GM10266 (cell line): ENCODE results near the gene FOXRED1.

Source experiments
- DNase-seq: peaks from one replicate; pipeline ENCODE4 v3.0.0; 2012; ENCODE audit errors: extremely low spot score
- TF ChIP-seq, protein P1 (sequence below): IDR thresholded peaks from 2 replicates; pipeline ENCODE4 v1.5.1; 2012; ENCODE audit warnings: mild to moderate bottlenecking, low read depth; ENCODE audit not compliant: control insufficient read depth, insufficient read depth; ENCODE audit errors: missing control alignments

The FOXRED1 gene

DNA sequence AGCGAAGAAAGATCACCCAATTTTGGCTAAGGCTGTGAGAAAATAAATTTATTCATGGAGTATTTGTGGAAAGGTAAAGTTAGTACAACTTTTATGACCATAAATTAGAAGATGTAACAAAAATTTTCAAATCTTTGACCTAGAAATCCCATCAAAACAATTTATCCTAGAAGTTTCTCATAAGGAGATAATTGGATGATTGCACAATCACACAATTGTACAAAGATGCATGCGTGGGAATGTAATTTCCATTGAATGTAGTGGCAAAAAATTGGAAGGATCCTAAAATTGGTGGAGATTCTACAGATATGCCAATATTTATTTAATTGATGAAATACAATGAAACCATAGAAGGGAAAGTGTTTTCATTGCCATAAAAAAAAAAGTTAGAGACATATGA, 11.8 kb upstream of the FOXRED1 start:
- no peak for DNase-seq
- TF ChIP-seq, protein P1, sequence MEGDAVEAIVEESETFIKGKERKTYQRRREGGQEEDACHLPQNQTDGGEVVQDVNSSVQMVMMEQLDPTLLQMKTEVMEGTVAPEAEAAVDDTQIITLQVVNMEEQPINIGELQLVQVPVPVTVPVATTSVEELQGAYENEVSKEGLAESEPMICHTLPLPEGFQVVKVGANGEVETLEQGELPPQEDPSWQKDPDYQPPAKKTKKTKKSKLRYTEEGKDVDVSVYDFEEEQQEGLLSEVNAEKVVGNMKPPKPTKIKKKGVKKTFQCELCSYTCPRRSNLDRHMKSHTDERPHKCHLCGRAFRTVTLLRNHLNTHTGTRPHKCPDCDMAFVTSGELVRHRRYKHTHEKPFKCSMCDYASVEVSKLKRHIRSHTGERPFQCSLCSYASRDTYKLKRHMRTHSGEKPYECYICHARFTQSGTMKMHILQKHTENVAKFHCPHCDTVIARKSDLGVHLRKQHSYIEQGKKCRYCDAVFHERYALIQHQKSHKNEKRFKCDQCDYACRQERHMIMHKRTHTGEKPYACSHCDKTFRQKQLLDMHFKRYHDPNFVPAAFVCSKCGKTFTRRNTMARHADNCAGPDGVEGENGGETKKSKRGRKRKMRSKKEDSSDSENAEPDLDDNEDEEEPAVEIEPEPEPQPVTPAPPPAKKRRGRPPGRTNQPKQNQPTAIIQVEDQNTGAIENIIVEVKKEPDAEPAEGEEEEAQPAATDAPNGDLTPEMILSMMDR, result no peak

DNA sequence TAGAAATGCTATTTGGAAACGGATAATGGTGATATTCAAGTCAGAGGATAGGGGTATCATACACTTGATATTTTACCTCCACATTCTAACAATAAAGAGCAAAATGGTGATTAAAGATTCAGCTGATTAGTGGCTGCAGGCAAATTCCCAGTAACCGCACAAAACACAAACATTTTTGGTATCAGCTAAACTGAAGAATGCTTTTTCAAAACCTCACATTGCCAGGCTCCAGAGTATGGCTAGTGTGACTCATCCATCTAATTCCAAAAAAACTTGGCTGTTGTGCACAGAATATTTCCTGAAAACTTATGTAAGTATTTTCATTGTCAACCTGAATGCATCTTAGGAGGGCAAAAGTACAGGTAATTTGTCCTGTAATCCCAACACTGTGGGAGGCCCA, 11.2 kb upstream of the FOXRED1 start:
- no peak for DNase-seq
- TF ChIP-seq, protein P1, result no peak

DNA sequence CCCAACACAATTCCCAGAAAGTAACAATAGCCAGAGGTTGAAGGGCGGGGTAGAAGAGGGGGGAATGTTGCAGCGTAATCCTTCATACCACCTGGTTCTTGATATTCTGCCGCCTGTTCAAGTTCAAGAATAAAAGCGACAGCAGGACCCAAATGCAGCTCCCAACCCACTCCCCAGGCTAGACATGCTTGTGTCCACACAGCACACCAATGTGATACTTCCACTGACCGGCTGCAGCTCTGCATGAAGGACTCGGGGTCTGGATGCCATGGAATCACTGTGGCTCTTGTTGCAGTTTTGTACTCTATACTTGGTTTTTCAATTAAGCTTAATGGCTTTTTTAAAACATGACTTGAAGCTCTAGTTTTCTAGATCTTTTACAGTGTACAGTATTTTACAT, 6.7 kb upstream of the FOXRED1 start:
- no peak for DNase-seq
- TF ChIP-seq, protein P1, result no peak

DNA sequence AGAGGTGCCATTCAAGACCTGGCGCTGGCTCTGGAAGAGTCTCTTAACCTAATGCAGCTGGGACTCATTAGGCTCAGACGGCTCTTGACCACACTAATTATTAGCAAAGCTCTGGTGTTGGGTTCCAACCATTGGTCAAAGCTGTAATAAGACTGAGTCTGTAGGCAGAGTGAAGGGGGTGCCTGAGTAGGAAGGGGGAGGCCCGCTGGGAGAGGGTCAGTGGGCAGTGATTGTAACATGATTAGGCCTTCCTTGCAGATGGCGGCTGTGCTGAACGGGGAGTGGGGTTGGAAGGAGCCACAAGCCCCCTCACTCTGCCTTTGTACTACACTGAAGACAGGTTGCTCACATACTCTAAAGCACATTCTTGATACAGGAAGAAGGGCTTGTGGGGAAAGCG, 5.5 kb upstream of the FOXRED1 start:
- TF ChIP-seq, protein P1, result no peak
- DNase-seq, result no peak

DNA sequence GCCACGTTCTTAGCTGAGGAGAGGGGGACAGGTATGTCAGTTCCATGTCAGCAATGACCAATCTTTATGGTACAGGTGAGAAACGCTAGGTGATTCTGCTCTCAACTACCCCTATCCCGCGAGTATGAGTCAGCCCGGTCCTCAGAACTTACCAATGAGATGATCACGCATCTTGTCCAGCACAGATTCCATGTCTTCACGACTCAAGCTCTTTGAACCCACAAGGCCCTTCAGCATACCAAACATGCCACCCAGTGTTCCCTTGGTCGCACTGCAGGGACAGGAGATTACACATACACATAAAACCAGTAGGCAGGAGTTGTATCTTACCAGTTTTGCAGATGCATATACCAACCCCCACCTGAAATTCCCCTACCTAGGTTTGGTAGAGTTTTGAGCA, 3.1 kb upstream of the FOXRED1 start:
- no peak for DNase-seq
- TF ChIP-seq, protein P1, result no peak

DNA sequence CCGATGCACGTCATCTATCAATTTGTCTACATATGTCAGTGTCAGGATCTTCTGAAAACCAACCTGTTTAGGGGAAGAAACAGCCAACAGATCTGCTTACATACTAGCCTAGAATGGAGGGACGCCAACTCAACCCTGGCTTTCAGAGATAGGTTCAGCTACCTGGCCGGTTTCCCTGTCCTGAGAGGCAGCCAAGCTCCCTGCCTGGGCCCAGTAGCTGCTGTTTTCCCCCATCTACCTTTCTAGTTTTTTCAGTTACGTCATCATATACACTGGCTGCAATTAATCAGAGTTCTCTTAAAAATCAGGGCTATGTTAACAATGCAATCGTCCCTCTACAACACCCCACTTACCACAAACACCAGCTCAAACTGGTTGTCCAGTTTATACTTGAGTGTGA, 1.3 kb upstream of the FOXRED1 start:
- TF ChIP-seq, protein P1, result no peak
- DNase-seq, result no peak

DNA sequence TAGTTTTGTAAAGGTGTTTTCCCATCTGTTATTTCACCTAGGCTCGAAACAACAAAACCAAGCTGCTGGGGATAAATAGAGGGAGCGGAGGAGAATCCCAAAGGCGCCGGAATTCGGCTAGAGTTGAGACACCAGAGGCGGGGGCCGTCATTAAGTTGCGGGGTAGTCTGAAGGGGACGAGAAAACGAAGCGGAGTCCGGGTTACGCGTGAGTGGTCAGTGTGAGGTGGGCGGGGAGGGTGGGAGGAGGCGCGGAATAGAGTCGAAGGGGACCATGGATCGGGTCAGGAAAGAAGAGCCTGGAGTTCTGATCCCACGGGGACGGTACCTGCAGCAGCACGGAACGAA, 620 bp upstream of the FOXRED1 start:
- no peak for DNase-seq
- TF ChIP-seq, protein P1, result no peak
